ENCODE results near the gene CALM3.

- no peak for TF ChIP-seq CTCF (IDR thresholded peaks at IDR 0.05; ENCODE audit: extremely low read depth in 1 of 2, insufficient read depth in 1 of 2, low read depth in 1 of 2, low read length in 2 of 2)
- no peak for TF ChIP-seq JUN (IDR thresholded peaks at IDR 0.05; ENCODE audit: borderline replicate concordance, insufficient read depth, insufficient read length, low read depth)
- TF ChIP-seq POLR2AphosphoS5 (IDR thresholded peaks at IDR 0.05; ENCODE audit: insufficient read depth, low read depth, low read length) = no peak
- TF ChIP-seq POLR2A (IDR thresholded peaks at IDR 0.05; ENCODE audit: low read depth, low read length) = no peak
- TF ChIP-seq GATA2 (IDR thresholded peaks at IDR 0.05; ENCODE audit: insufficient read depth, insufficient read length, low read depth, low read length) = no peak
- no peak for TF ChIP-seq EZH2 (IDR thresholded peaks at IDR 0.05; ENCODE audit: borderline replicate concordance, low read depth, low read length, severe bottlenecking)
- no peak for TF ChIP-seq MYC (IDR thresholded peaks at IDR 0.05; ENCODE audit: low read depth, low read length)
Observed at GRCh38 chr19:46610851-46611770, 10.0 kb downstream of the CALM3 start.
